Measurements from ENCODE around the gene PRR23E. TPM values are rescaled to one million over a fixed set of nuclear protein-coding genes. Genes with fewer than 3 reads are reported as not detected.

PRR23E gene
- total and polyA plus RNA-seq, 10 of the 15 experiments (the other 5 are each of a cell fraction or from before 2014, with no cell fraction given) = not detected

GRCh38 chr3:127172781-127173515, 20.0 kb upstream of the PRR23E start:
- no peaks in the 10 kb centered on the region for H3K36me3 ChIP-seq (ENCODE audit: control insufficient read depth in 2 of 2, insufficient read depth in 2 of 2, low read length in 1 of 2)
- intact Hi-C loops (cut with micrococcal nuclease; ENCODE audit: unreplicated experiment) = no loop called here
- H3K9me3 ChIP-seq (replicated peaks; ENCODE audit: control insufficient read depth, insufficient read depth, low read length) = no peaks in the 10 kb centered on the region; the same call in 2 of the 3 replicates
- no peaks in the 10 kb centered on the region for H3K79me2 ChIP-seq (ENCODE audit: control insufficient read depth, insufficient read depth, low read length)
- no peaks in the 10 kb centered on the region for H4K20me1 ChIP-seq (ENCODE audit: control insufficient read depth, insufficient read depth)
- ChIA-PET POLR2A (no interaction called here), CTCF (no interaction called here), RAD21 (ENCODE audit: unreplicated experiment) (no interaction called here), SMC1A (ENCODE audit: uncharacterized antibody, unreplicated experiment) (no interaction called here)
- H3K9ac ChIP-seq (ENCODE audit: control insufficient read depth, insufficient read depth, low read length) = no peak overlapping the region
- H2AFZ ChIP-seq (ENCODE audit: control insufficient read depth, low read depth, low read length) = no peak overlapping the region
- 6% methylated on average over 22 of the region's 22 CpGs for WGBS (ENCODE audit: insufficient coverage, insufficient replicate concordance, low lambda C conversion rate, missing lambda C conversion rate)
- no peak overlapping the region for H3K4me3 ChIP-seq
- H3K27me3 ChIP-seq (replicated peaks in 1 of 2; ENCODE audit: control insufficient read depth in 2 of 2, insufficient read depth in 2 of 2, low read length in 1 of 2) = peaks cover 0 to 4% of the 10 kb centered on the region in 2 experiments; a peak in 3 of 4 replicates
- DNase-seq (ENCODE audit: low read depth, low spot score) (no peak), ATAC-seq (no peak), FAIRE-seq (no peak)
- in situ Hi-C loops (cut with MboI) = no loop called here
- BruUV-seq (replicated peaks) = no TSS peak
- no peak overlapping the region for H3K27ac ChIP-seq (ENCODE audit: control insufficient read depth, insufficient read depth)
- TF ChIP-seq ZNF217 (IDR thresholded peaks at IDR 0.05) = no peak
- TF ChIP-seq EGR1 (IDR thresholded peaks at IDR 0.05; ENCODE audit: borderline replicate concordance in 1 of 2, low read depth in 2 of 2, low read length in 2 of 2) = no peak
- TF ChIP-seq YY1 (IDR thresholded peaks at IDR 0.05; ENCODE audit: low read depth, low read length) = no peak
- no peak for TF ChIP-seq POLR2AphosphoS2 (IDR thresholded peaks at IDR 0.05; ENCODE audit: low read depth, low read length)
- no peak for TF ChIP-seq IKZF1 (conservative IDR thresholded peaks at IDR 0.05)
- H3K4me1 ChIP-seq (ENCODE audit: control insufficient read depth, insufficient read depth, low read length) = no peaks in the 10 kb centered on the region
- no peak overlapping the region for H3K4me2 ChIP-seq (ENCODE audit: control insufficient read depth, insufficient read depth)

- no peak overlapping the region for H3K4me2 ChIP-seq (ENCODE audit: control insufficient read depth, insufficient read depth)
- 0% methylated on average over 5 of the region's 5 CpGs for WGBS (ENCODE audit: insufficient coverage, insufficient replicate concordance, low lambda C conversion rate, missing lambda C conversion rate)
- FAIRE-seq = no peak
- H3K9me3 ChIP-seq (replicated peaks; ENCODE audit: control insufficient read depth, insufficient read depth, low read length) = no peaks in the 10 kb centered on the region; the same call in 2 of the 3 replicates
- intact Hi-C loops (cut with micrococcal nuclease; ENCODE audit: unreplicated experiment) = no loop called here
- ATAC-seq = no peak
- POLR2A ChIA-PET = no interaction called here
- in situ Hi-C loops (cut with MboI) = no loop called here
- H3K4me1 ChIP-seq (ENCODE audit: control insufficient read depth, insufficient read depth, low read length) = no peaks in the 10 kb centered on the region
- DNase-seq (ENCODE audit: low read depth, low spot score) = no peak
- SMC1A ChIA-PET (ENCODE audit: uncharacterized antibody, unreplicated experiment) = no interaction called here
- no peak overlapping the region for H3K4me3 ChIP-seq
- CTCF ChIA-PET = no interaction called here
- H2AFZ ChIP-seq (ENCODE audit: control insufficient read depth, low read depth, low read length) = no peak overlapping the region
- RAD21 ChIA-PET (ENCODE audit: unreplicated experiment) = no interaction called here
- no TSS peak for BruUV-seq (replicated peaks)
- H3K79me2 ChIP-seq (ENCODE audit: control insufficient read depth, insufficient read depth, low read length) = no peaks in the 10 kb centered on the region
- H3K9ac ChIP-seq (ENCODE audit: control insufficient read depth, insufficient read depth, low read length) = no peak overlapping the region
- H3K27me3 ChIP-seq (replicated peaks in 1 of 2; ENCODE audit: control insufficient read depth in 2 of 2, insufficient read depth in 2 of 2, low read length in 1 of 2) = no peaks in the 10 kb centered on the region; a peak in 2 of 4 replicates
- H4K20me1 ChIP-seq (ENCODE audit: control insufficient read depth, insufficient read depth) = no peaks in the 10 kb centered on the region
- no peak overlapping the region for H3K27ac ChIP-seq (ENCODE audit: control insufficient read depth, insufficient read depth)
- no peaks in the 10 kb centered on the region for H3K36me3 ChIP-seq (ENCODE audit: control insufficient read depth in 2 of 2, insufficient read depth in 2 of 2, low read length in 1 of 2)
- TF ChIP-seq IKZF2 (IDR thresholded peaks at IDR 0.05) (no peak), SIN3A (IDR thresholded peaks at IDR 0.05; ENCODE audit: low read depth, low read length) (no peak), BMI1 (IDR thresholded peaks at IDR 0.05; ENCODE audit: borderline replicate concordance) (no peak), PAX5 (IDR thresholded peaks at IDR 0.05; ENCODE audit: borderline replicate concordance, low read depth, low read length) (no peak), CEBPB (IDR thresholded peaks at IDR 0.05; ENCODE audit: borderline replicate concordance in 1 of 2, low read depth in 2 of 2, low read length in 2 of 2) (no peak), ESRRA (IDR thresholded peaks at IDR 0.05; ENCODE audit: low read length) (no peak), ZBTB11 (CRISPR knock-in tag; IDR thresholded peaks at IDR 0.05) (no peak)
Observed at GRCh38 chr3:127173516-127174166, 19.3 kb upstream of the PRR23E start.
